ENCODE data around the gene TAS2R16.

Gene TAS2R16

GRCh38 chr7:122995600-122995999, at the start of gene TAS2R16:
Gene TAS2R16, minus strand, starts transcription at chr7:122995700. Its CDS starts 66 bp downstream, at chr7:122995634.
- DNase-seq: no peak

- no peak for DNase-seq
Measured at GRCh38 chr7:123043642-123044041, 48.1 kb upstream of the TAS2R16 start.

GRCh38 chr7:123041101-123041500, 45.6 kb upstream of the TAS2R16 start:
- DNase-seq: no peak

- no peak for DNase-seq
Measured at GRCh38 chr7:123039269-123039668, 43.8 kb upstream of the TAS2R16 start.

GRCh38 chr7:123034106-123034505, 38.6 kb upstream of the TAS2R16 start:
- no peak for DNase-seq

GRCh38 chr7:123030631-123031030, 35.1 kb upstream of the TAS2R16 start:
- no peak for DNase-seq

- DNase-seq: no peak
Measured at GRCh38 chr7:123028339-123028738, 32.8 kb upstream of the TAS2R16 start.

GRCh38 chr7:123026251-123026650, 30.8 kb upstream of the TAS2R16 start:
- no peak for DNase-seq

- no peak for DNase-seq
Measured at GRCh38 chr7:123024989-123025758, 29.7 kb upstream of the TAS2R16 start.

- DNase-seq: no peak
Measured at GRCh38 chr7:123023126-123023525, 27.6 kb upstream of the TAS2R16 start.

- DNase-seq: no peak
Measured at GRCh38 chr7:123022576-123022975, 27.1 kb upstream of the TAS2R16 start.

- no peak for DNase-seq
Measured at GRCh38 chr7:123012435-123012834, 16.9 kb upstream of the TAS2R16 start.

GRCh38 chr7:123011766-123012369, 16.4 kb upstream of the TAS2R16 start:
- DNase-seq: no peak

- no peak for DNase-seq
Measured at GRCh38 chr7:123004931-123005330, 9.4 kb upstream of the TAS2R16 start.

GRCh38 chr7:123003539-123004126, 8.1 kb upstream of the TAS2R16 start:
- DNase-seq: no peak

- DNase-seq: no peak
Measured at GRCh38 chr7:122989577-122989976, 5.9 kb downstream of the TAS2R16 start.

GRCh38 chr7:122989041-122989440, 6.5 kb downstream of the TAS2R16 start:
- DNase-seq: no peak

- DNase-seq: no peak
Measured at GRCh38 chr7:122988333-122988732, 7.2 kb downstream of the TAS2R16 start.

- DNase-seq: no peak
Measured at GRCh38 chr7:122987463-122987862, 8.0 kb downstream of the TAS2R16 start.

- DNase-seq: no peak
Measured at GRCh38 chr7:122984021-122984420, 11.5 kb downstream of the TAS2R16 start.

GRCh38 chr7:122983261-122983660, 12.2 kb downstream of the TAS2R16 start:
- no peak for DNase-seq

GRCh38 chr7:122975341-122975740, 20.2 kb downstream of the TAS2R16 start:
- no peak for DNase-seq

- no peak for DNase-seq
Measured at GRCh38 chr7:122974229-122974628, 21.3 kb downstream of the TAS2R16 start.

- no peak for DNase-seq
Measured at GRCh38 chr7:122972056-122972455, 23.4 kb downstream of the TAS2R16 start.

All from SHP77 treated with DMSO at 0.1 percent for 48 hours (cell line).